Measurements from ENCODE around the gene MCRS1.

GRCh38 chr12:49578471-49579112 lies 10.7 kb upstream of the MCRS1 start:
- TF ChIP-seq POLR2A (IDR thresholded peaks at IDR 0.05; ENCODE audit: low read depth, low read length) (no peak), POLR2AphosphoS5 (IDR thresholded peaks at IDR 0.05; ENCODE audit: low read depth, low read length) (no peak)

All from GM12892 (cell line).